HepG2 (cell line): ENCODE data around the gene MAN1A1. TPM values are rescaled to one million over a fixed set of nuclear protein-coding genes. Genes with fewer than 3 reads are reported as not detected.

Experiments used
- CBX5 ChIP-seq: sonication (generic); formaldehyde crosslinking; IDR thresholded peaks from 2 replicates; pipeline ENCODE4 v1.4.0; 2020; ENCODE audit warnings: missing genetic modification reagents, borderline replicate concordance
- FOXC1 ChIP-seq: sonication (generic); formaldehyde crosslinking; IDR thresholded peaks from 2 replicates; pipeline ENCODE4 v1.8.0; 2022; ENCODE audit warnings: mild to moderate bottlenecking, missing genetic modification reagents, borderline replicate concordance
- GZF1 ChIP-seq: sonication (generic); formaldehyde crosslinking; IDR thresholded peaks from 2 replicates; pipeline ENCODE4 v1.5.1; 2020; ENCODE audit warnings: mild to moderate bottlenecking, missing genetic modification reagents
- MBD4 ChIP-seq: IDR thresholded peaks from 2 replicates; pipeline ENCODE4 v1.6.1; 2012; ENCODE audit warnings: low read length, inconsistent platforms, borderline replicate concordance
- NCOA2 ChIP-seq: sonication (generic); formaldehyde crosslinking; IDR thresholded peaks from 2 replicates; pipeline ENCODE4 v1.8.0; 2022; ENCODE audit warnings: inconsistent platforms
- PHF20 ChIP-seq: sonication (generic); formaldehyde crosslinking; IDR thresholded peaks from 2 replicates; pipeline ENCODE4 v1.5.0; 2020; ENCODE audit warnings: mild to moderate bottlenecking, missing genetic modification reagents
- PHF5A ChIP-seq: IDR thresholded peaks from one replicate; pipeline ENCODE4 v1.6.1; 2018; ENCODE audit warnings: low read depth, missing genetic modification reagents; ENCODE audit not compliant: unreplicated experiment
- SP2 ChIP-seq: sonication (generic); formaldehyde crosslinking; IDR thresholded peaks from 2 replicates; pipeline ENCODE4 v1.5.1; 2020; ENCODE audit warnings: mild to moderate bottlenecking, missing genetic modification reagents
- SPEN ChIP-seq: sonication (generic); formaldehyde crosslinking; IDR thresholded peaks from 2 replicates; pipeline ENCODE4 v1.5.1; 2020; ENCODE audit warnings: low read depth, mild to moderate bottlenecking, missing genetic modification reagents
- ZFY ChIP-seq: sonication (generic); formaldehyde crosslinking; IDR thresholded peaks from 2 replicates; pipeline ENCODE4 v1.4.0; 2020; ENCODE audit warnings: missing genetic modification reagents
- ZFYVE20 ChIP-seq: sonication (generic); formaldehyde crosslinking; IDR thresholded peaks from 2 replicates; pipeline ENCODE4 v1.8.0; 2023; ENCODE audit warnings: low read depth, mild to moderate bottlenecking, moderate library complexity, missing genetic modification reagents, borderline replicate concordance
- ZMAT3 ChIP-seq: sonication (generic); formaldehyde crosslinking; conservative IDR thresholded peaks from 2 replicates; pipeline ENCODE4 v1.7.0; 2021; ENCODE audit warnings: missing genetic modification reagents
- ZNF274 ChIP-seq: sonication (generic); formaldehyde crosslinking; IDR thresholded peaks from 2 replicates; pipeline ENCODE4 v1.5.1; 2020; ENCODE audit warnings: mild to moderate bottlenecking, missing genetic modification reagents
- ZNF282 ChIP-seq: fragments of 450-650 bp; IDR thresholded peaks from 2 replicates; pipeline ENCODE4 v1.6.1; 2018; ENCODE audit not compliant: partially characterized antibody
- ZNF674 ChIP-seq: sonication (generic); formaldehyde crosslinking; IDR thresholded peaks from 2 replicates; pipeline ENCODE4 v1.5.0; 2020; ENCODE audit warnings: low read depth, mild to moderate bottlenecking, missing genetic modification reagents
- polyA plus RNA-seq, 8 experiments: library from polyadenylated mRNA; depleted of rRNA in 3 of 8; stranded (reverse) in 7 of 8; unstranded in 1 of 8; fragments of >200 nt; fragmentation: Illumina TruSeq in 4 of 8; extraction: Trizol in 4 of 8; gene quantifications; 2 replicates each; pipeline versions ENCODE4 v1.2.1 to v1.2.3, GENCODE V29; 2011 to 2016; ENCODE audit warnings: low read depth in 4 of 8, missing spikeins in 1 of 8, mixed read lengths in 1 of 8; ENCODE audit not compliant: insufficient read depth in 1 of 8
- total RNA-seq, 5 experiments: library from RNA; depleted of rRNA; stranded (reverse); fragments of >200 nt; fragmentation: Illumina TruSeq; extraction: Trizol; gene quantifications; 2 replicates each; pipeline ENCODE4 v1.2.3, GENCODE V29; 2016; ENCODE audit warnings: low read depth in 1 of 5
- TF ChIP-seq, protein P1 (sequence below): sonication (generic); formaldehyde crosslinking; IDR thresholded peaks from 2 replicates; pipeline ENCODE4 v1.4.0; 2020; ENCODE audit warnings: low read depth, missing genetic modification reagents
- TF ChIP-seq, protein P2 (sequence below), 2 experiments: fragments of 450-650 bp in 1 of 2; sonication (generic) in 1 of 2; formaldehyde crosslinking; IDR thresholded peaks; 2 replicates each; pipeline versions ENCODE4 v1.5.0 to v1.8.0; 2020 to 2022; ENCODE audit warnings: mild to moderate bottlenecking in 1 of 2, missing genetic modification reagents in 1 of 2
- TF ChIP-seq, protein P3 (sequence below): sonication (generic); formaldehyde crosslinking; IDR thresholded peaks from 2 replicates; pipeline ENCODE4 v1.4.0; 2020; ENCODE audit warnings: missing genetic modification reagents
- TF ChIP-seq, protein P4 (sequence below): IDR thresholded peaks from 2 replicates; pipeline ENCODE4 v1.6.1; 2016; ENCODE audit warnings: missing genetic modification reagents, missing compliant biosample characterization

The MAN1A1 gene
- total and polyA plus RNA-seq, 2 of the 13 experiments (the other 11 are each of a cell fraction or from before 2014, with no cell fraction given), result 156 to 236 TPM

DNA sequence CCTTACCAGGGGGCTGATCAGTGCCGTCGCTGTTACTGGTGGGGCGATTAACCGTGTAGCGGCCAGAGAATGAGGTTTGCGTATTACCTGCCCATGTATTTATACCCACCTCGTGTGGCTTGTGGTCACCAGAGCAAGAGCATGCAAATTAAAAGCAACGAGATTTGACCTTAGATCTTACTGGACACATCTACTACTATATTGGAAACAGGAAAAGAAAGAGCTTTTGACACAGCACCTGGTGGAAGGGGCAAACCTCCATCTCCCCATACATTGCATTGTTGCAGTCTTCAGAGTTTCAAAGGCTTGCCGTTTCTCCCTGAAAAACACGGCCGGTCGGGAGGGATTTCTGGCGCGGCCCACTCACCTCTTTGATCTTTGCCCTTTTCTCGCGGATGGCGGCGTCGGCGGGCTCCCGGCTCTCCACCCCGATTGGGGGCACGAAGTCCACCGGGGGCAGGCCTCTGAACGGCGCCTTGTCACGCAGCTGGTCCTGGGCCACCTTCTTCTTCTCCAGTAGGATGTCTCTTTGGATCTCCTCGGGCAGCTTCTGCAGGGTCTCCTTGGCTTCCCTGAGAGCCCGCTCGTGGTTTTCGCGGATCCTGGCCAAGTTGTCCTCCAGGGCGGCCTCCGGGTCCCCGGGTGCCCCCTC, 1.3 kb downstream of the MAN1A1 start (continued):
- TF ChIP-seq, protein P1, sequence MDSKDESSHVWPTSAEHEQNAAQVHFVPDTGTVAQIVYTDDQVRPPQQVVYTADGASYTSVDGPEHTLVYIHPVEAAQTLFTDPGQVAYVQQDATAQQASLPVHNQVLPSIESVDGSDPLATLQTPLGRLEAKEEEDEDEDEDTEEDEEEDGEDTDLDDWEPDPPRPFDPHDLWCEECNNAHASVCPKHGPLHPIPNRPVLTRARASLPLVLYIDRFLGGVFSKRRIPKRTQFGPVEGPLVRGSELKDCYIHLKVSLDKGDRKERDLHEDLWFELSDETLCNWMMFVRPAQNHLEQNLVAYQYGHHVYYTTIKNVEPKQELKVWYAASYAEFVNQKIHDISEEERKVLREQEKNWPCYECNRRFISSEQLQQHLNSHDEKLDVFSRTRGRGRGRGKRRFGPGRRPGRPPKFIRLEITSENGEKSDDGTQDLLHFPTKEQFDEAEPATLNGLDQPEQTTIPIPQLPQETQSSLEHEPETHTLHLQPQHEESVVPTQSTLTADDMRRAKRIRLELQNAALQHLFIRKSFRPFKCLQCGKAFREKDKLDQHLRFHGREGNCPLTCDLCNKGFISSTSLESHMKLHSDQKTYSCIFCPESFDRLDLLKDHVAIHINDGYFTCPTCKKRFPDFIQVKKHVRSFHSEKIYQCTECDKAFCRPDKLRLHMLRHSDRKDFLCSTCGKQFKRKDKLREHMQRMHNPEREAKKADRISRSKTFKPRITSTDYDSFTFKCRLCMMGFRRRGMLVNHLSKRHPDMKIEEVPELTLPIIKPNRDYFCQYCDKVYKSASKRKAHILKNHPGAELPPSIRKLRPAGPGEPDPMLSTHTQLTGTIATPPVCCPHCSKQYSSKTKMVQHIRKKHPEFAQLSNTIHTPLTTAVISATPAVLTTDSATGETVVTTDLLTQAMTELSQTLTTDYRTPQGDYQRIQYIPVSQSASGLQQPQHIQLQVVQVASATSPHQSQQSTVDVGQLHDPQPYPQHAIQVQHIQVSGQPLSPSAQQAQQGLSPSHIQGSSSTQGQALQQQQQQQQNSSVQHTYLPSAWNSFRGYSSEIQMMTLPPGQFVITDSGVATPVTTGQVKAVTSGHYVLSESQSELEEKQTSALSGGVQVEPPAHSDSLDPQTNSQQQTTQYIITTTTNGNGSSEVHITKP (CRISPR knock-in tag), result no peak
- TF ChIP-seq NCOA2, result peak; percentile 49; the same call in 1 of the 2 replicates
- TF ChIP-seq PHF5A (CRISPR knock-in tag), result no peak
- no peak for TF ChIP-seq GZF1 (CRISPR knock-in tag)
- 0 out of 2 replicates have a peak, but pooled peaks have one; percentile 3 for TF ChIP-seq MBD4
- TF ChIP-seq FOXC1 (CRISPR knock-in tag), result no peak; the same call in 1 of the 2 replicates
- TF ChIP-seq ZNF274 (CRISPR knock-in tag), result no peak
- no peak; the same call in 1 of the 2 replicates for TF ChIP-seq CBX5 (CRISPR knock-in tag)
- TF ChIP-seq, protein P2, sequence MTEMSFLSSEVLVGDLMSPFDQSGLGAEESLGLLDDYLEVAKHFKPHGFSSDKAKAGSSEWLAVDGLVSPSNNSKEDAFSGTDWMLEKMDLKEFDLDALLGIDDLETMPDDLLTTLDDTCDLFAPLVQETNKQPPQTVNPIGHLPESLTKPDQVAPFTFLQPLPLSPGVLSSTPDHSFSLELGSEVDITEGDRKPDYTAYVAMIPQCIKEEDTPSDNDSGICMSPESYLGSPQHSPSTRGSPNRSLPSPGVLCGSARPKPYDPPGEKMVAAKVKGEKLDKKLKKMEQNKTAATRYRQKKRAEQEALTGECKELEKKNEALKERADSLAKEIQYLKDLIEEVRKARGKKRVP (CRISPR knock-in tag; IDR thresholded peaks at IDR 0.05), result no peak
- TF ChIP-seq SP2, result peak; percentile 58; the same call in 1 of the 2 replicates
- TF ChIP-seq ZNF674 (CRISPR knock-in tag), result peak; percentile 17; the same call in 1 of the 2 replicates
- peak; percentile 79 for TF ChIP-seq ZFY (CRISPR knock-in tag)
- TF ChIP-seq, protein P3, sequence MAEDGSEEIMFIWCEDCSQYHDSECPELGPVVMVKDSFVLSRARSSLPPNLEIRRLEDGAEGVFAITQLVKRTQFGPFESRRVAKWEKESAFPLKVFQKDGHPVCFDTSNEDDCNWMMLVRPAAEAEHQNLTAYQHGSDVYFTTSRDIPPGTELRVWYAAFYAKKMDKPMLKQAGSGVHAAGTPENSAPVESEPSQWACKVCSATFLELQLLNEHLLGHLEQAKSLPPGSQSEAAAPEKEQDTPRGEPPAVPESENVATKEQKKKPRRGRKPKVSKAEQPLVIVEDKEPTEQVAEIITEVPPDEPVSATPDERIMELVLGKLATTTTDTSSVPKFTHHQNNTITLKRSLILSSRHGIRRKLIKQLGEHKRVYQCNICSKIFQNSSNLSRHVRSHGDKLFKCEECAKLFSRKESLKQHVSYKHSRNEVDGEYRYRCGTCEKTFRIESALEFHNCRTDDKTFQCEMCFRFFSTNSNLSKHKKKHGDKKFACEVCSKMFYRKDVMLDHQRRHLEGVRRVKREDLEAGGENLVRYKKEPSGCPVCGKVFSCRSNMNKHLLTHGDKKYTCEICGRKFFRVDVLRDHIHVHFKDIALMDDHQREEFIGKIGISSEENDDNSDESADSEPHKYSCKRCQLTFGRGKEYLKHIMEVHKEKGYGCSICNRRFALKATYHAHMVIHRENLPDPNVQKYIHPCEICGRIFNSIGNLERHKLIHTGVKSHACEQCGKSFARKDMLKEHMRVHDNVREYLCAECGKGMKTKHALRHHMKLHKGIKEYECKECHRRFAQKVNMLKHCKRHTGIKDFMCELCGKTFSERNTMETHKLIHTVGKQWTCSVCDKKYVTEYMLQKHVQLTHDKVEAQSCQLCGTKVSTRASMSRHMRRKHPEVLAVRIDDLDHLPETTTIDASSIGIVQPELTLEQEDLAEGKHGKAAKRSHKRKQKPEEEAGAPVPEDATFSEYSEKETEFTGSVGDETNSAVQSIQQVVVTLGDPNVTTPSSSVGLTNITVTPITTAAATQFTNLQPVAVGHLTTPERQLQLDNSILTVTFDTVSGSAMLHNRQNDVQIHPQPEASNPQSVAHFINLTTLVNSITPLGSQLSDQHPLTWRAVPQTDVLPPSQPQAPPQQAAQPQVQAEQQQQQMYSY (CRISPR knock-in tag), result no peak
- no peak for TF ChIP-seq ZNF282
- peak; percentile 47; the same call in 1 of the 2 replicates for TF ChIP-seq ZMAT3 (CRISPR knock-in tag)
- TF ChIP-seq PHF20 (CRISPR knock-in tag), result no peak
- no peak for TF ChIP-seq ZFYVE20 (CRISPR knock-in tag)
- TF ChIP-seq SPEN (CRISPR knock-in tag), result peak; percentile 73
- TF ChIP-seq, protein P4, sequence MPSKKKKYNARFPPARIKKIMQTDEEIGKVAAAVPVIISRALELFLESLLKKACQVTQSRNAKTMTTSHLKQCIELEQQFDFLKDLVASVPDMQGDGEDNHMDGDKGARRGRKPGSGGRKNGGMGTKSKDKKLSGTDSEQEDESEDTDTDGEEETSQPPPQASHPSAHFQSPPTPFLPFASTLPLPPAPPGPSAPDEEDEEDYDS (CRISPR knock-in tag), result no peak
